Measurements from ENCODE around the gene TWSG1. TPM values are rescaled to one million over a fixed set of nuclear protein-coding genes. Genes with fewer than 3 reads are reported as not detected.
"Not testable (repeated sequence)": the region's sequence is repeated elsewhere in the genome, so short reads cannot be mapped to it uniquely, and the experiment has no call there.

TWSG1 gene
- polyA plus RNA-seq, 4 donors: 100.0 to 117 (median 113) TPM

DNA sequence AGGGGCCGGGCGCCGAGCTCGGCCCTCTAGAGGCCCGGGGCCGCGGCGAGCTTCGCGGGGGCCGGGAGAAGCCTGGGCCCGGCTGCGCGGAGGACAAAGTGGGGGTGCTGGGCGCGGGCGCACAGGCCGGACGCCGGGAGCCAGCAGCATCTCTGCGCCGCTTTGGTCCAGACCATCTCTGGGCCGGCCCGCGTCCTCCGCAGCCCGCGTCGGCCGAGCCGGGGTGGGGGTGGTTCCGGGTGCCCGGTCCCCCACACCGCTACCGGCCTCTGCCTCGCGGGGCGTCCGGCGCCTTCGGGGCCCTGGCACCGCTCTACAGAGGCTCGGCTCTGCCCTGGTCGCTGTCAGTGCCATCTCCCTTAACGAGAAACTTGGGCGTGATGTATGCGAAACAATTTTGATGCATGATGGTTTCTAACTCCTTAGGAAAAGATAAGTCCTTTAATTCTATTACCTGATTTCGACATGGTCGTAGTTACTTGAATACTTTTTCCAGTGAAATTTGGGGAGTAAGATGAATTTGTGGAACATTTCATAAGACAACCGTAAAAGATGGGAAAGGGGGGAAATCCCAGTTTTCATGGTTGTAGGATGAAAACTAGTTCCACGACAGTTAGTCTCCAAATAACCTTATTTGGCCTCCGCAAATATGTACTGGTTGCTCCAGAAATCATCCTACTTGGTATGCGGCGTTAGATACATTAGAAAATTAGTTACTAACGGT is 562 bp downstream of the TWSG1 start:
- peak in 2 of 4 donors; percentile 18 to 20 for DNase-seq (ENCODE audit: low read depth in 4 of 4, low spot score in 3 of 4)

DNA sequence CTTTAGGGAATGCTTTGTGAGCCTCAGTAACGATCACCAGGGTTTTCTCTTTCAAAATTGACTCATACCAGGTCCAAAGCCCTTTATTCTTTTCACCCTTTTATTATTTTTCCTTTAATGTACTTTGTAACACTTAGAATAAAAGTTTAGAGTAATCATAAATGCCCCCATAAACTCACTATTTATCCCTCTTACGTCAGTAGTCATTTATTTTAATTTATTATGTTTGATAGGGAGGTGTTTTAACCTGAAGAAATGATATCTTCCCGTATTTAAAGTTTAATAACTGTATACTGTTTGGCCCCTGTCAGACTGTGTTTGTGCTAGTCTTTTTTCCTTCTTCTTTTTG is 1.1 kb downstream of the TWSG1 start:
- DNase-seq (ENCODE audit: low read depth in 4 of 4, low spot score in 3 of 4): no peak

DNA sequence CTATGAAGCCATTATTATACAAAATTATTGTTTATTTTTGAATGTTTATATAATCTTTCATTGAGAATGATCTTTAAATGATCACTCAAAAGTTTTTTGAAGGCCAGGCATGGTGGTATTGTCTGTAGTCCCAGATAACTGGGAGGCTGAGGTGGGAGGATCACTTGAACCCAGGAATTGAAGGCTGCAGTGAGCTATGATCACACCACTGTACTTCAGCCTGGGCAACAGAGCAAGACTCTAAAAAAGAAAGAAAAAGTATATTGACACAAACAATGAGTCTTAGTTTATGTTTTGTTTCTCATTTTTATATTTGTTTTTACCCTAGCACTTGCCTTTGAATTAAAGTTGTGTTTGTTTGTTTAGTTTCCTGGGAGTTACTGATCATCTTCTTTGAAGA is 2.3 kb downstream of the TWSG1 start:
- no peak for DNase-seq (ENCODE audit: low read depth in 4 of 4, low spot score in 3 of 4)

DNA sequence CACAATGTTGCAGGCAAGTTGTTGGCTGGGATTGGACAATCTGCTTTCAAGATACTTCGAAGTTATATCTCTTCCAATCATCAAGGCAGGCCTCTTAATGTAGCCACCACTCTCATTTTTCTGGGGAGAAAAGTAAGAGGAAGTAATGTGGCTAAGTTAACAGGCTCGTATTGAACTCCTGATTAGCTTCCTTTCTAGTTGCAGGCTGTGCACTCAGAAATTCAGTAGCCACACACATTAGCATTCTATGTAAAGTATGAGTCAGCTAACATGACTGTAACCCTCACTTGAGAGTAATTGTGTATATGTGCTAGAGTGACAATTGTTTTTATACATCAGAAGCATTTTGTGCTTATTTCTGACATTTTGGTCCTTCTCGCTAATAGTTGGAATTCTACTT is 3.3 kb downstream of the TWSG1 start:
- no peak for DNase-seq (ENCODE audit: low read depth in 4 of 4, low spot score in 3 of 4)

DNA sequence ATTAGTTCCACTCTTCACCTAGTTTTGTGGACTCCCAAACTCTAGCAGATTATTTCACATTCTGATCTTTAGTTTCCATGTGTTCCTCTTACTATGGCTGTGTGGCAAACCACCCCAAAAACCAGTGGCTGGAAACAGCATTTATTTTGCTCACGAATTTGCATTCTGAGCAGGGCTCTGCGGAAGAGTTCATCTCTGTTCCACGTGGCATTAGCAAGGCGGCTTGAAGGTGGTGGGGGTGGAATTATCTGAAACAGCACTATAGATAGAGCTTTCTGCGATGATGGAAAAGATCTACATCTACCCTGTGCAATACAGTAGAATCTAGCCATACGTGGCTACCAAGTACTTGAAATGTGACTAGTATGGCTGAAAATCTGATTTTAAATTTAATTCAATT is 5.9 kb downstream of the TWSG1 start:
- DNase-seq (ENCODE audit: low read depth in 4 of 4, low spot score in 3 of 4): no peak

DNA sequence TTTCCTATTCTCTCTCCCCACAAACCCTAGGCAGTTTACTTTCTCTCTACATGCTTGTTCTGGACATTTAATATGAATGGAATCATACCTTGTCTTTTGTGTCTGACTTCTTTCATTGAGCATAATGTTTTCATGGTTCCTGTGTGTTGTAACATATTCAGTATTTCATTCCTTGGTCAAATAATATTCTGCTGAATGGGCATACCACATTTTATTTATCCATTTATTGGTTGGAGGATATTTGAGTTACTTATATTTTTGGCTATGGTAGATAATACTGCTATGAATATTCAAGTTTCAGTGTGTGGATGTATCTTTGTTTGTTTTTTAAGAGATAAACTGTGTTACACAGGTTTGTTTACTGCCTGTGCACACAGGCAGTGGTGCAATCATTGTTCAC is 9.0 kb downstream of the TWSG1 start:
- no peak for DNase-seq (ENCODE audit: low read depth in 4 of 4, low spot score in 3 of 4)

DNA sequence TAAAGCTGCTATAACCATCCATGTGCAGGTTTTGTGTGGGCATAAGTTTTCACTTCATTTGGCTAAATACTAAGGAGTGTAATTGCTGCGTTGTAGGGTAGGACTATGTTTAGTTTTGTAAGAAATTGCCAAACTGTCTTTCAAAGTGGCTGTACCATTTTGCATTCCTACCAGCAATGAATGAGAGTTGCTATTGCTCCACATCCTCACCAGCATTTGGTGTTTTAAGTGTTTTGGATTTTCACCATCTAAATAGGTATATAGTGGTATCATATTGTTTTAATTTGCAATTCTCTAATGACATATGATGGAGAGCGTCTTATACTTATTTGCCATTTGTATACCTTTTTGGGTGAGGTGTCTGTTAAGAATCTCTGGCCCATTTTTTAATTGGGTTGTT is 12.2 kb downstream of the TWSG1 start:
- DNase-seq (ENCODE audit: low read depth in 4 of 4, low spot score in 3 of 4): no peak

DNA sequence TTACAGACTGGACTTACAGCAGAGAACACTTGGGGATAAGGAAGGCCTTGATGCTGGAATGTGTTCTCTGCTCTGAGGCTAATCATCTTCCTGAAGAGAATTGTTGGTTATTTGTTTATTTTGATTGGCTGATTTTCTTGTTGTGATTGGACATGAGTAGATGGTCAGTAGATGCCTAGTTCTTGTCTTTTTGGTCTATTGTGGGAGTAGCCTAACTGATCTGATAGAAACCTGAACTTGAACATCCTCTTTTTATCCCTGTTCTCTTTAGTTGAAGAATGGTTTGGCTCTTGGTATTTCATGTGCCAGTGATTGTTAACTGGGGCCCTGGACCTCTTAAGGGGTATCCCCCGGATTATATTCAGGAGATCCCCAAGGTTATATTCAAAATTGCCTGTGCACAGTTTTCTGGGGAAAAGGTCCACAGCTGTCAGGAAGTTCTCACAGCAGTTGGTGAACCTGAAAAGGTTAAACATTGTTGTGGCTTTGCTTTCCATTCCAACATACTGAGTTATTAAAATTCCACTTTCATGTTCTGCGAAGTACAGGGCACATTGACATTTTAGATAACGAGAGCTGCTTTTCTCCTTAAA is 13.6 kb downstream of the TWSG1 start:
- no peak for DNase-seq (ENCODE audit: low read depth in 4 of 4, low spot score in 3 of 4)

DNA sequence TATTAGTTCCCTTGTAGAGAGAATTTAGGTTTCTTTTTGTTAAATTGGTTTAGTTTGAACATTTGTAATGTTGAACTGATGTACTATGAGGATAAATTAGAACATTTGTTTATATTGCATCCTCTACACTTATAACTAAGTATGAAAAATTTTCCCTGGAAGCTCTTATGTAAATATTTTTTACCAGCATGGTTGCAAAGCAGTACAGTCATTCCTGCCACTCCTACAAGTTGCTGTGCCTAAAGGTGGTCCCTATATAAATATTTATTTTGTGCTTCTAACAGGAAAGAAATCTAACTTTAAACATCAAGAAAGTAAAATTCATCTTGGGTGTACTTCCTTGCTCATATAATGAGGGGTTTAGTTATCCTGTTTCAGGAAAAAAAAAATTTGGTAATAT is 14.2 kb downstream of the TWSG1 start:
- DNase-seq (ENCODE audit: low read depth in 4 of 4, low spot score in 3 of 4): no peak

DNA sequence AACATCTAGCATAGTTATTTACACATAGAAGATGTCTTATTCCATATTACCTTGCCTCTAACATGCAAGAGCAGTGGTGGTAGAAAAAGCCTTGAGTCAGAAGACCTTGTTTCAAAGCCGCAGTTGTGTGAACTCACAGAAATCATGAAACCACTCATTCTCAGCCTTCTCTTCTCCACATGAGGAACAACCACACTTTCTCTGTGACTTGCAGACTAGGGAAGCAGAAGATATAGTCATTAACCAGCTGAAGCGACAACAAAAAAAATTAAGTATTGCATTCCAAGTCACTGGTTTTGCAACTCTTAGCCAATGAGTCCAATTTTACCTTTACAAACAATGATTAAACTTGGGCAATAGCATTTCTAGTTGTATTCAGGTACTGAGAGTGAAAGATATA is 19.0 kb downstream of the TWSG1 start:
- no peak for DNase-seq (ENCODE audit: low read depth in 4 of 4, low spot score in 3 of 4)

DNA sequence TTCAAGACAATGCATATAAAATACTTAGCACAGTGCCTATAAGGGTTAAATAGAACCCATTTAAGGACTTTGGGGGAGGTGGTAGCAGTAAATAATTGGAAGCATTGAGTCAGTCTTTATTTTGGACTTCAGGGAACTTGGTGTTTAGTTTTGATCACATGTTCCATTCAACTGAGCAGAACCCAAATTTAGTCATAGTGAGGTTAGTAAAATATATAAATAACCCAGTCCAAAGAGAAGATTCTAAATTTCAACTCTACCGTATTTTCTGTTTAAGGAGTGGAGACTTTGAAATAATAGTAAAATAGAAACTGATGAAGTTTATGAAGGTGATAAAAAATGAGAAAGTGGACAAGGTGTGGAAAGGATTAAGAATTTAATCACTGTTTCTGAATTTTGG is 19.7 kb downstream of the TWSG1 start:
- DNase-seq (ENCODE audit: low read depth in 4 of 4, low spot score in 3 of 4): no peak

DNA sequence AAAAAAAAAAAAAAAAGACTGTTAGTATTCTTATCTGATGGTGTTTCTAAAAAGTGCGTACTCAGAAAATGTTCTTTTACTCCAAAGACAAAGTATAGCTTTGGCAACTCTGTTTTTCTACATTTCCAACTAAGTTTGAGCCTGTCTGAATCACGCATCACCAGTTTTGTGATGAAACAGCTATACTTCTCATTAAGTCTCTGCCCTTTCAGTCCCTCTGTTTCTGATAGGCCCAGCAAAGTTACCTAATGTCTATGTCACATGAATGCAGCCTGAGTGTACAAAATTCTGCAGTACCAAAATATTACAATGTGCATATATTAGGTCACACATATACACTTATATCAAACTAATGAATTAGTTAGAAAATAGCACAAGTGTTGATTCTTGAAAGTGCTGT is 22.4 kb downstream of the TWSG1 start:
- DNase-seq (ENCODE audit: low read depth in 4 of 4, low spot score in 3 of 4): no peak

DNA sequence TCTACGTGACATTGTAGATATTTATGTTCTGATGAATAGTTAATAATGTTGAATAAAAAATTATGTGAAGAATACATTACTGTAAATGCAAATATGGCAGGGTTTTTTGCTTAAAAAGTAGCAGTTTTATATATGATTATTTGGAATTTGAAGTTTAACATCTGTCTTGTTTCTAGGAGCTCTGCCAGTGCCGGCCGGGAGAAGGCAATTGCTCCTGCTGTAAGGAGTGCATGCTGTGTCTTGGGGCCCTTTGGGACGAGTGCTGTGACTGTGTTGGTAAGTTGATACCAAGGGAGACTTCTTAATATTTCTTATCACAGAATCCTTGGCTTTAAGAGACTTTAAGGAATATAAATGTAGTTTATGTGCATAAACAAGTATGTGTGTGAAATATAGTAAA is 25.2 kb downstream of the TWSG1 start:
- no peak for DNase-seq (ENCODE audit: low read depth in 4 of 4, low spot score in 3 of 4)

DNA sequence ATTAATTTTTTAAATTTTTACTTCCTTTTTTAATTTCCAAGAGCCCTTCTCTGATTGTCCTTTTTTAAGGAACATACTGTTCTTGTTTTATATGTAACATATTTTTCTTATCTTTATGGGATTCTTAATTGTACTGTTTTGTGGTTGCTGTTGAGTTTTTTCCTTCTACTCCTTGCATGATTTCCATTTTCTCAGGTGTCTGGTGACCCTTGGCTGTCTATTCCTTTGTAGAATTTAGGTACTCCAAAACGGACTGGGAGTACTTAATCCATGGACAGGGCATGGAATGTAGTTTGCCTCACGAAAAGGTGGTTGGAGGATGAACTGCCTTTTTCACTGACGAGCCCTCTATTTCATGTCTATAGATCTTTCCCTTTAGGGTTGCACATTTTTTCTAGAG is 26.6 kb downstream of the TWSG1 start:
- DNase-seq (ENCODE audit: low read depth in 4 of 4, low spot score in 3 of 4): no peak

DNA sequence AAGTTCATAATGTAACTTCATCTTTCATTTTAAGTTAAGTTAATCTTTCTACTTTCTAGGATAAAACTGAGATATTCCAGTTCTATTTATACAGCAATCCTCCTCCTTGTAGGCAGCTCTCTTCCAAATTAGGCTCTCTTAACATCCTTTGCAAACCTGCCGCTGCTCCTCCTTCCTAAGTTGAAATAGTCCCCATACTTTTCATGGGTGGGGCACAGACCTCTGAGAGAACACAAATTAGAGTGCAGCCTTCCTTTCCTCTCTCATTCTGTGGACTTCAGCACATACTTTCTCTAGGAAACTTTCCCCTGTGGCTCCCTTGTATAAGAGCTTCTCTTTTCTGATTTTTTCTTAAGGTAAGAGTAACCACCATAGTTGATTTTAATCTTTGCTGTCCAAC is 28.3 kb downstream of the TWSG1 start:
- DNase-seq (ENCODE audit: low read depth in 4 of 4, low spot score in 3 of 4): no peak

DNA sequence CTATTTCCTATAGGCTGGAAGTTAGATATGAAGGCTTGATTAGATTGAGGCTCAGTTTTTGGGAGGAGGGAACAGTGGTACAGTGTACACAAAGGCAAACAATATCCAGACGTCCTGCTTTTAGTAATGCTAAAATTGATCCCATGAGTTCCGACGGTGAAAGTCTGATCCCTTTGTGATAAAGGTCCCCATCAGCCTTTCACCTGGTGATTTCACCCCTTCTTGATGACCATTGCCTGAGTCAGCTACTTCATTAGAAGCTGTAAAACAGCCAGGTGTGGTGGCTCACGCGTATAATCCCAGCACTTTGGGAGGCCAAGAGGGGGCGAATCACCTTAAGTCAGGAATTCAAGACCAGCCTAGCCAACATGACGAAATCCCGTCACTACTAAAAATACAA is 29.7 kb downstream of the TWSG1 start:
- DNase-seq (ENCODE audit: low read depth in 4 of 4, low spot score in 3 of 4): no peak

DNA sequence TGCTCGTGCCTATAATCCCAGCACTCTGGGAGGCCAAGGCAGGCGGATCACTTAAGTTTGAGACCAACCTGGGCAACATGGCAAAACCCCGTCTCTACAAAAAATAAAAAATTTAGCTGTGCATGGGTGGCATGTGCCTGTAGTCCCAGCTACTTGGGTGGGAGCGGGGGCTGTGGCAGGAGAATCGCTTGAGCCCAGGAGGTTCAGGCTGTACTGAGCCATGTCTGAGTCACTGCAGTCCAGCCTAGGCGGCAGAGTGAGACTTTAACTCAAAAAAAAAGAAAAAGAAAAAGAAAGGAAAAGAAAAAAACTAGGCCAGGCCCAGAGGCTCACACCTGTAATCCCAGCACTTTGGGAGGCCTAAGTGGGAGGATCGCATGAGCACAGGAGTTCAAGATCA is 30.8 kb downstream of the TWSG1 start:
- no peak for DNase-seq (ENCODE audit: low read depth in 4 of 4, low spot score in 3 of 4)

DNA sequence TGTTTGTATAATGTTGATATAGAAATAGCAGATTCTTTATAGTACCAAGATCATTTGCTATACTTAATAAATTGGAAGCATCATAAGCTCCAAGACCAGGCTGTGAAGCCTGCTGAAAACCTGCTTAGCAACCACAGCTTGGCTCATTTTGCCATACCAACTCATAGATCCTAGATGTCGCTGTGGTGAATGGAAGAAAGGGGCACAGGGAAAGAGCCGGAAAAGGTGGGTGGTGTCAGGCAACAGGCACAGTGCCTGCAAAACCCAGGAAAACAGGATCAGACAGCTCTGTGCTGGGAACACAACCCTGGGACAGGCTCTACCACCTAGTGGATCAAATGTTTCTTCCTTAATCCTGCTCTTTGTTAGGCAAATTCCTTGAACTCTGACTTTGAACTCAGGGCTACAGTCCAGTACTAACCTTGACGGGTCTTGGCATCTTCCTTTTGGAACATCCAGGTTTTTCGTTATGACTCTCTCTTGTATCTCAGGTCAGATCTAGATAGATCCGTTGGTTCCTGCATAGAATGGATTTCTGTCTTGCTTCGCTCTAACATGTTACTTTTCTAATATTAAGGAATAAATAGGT is 31.6 kb downstream of the TWSG1 start:
- DNase-seq (ENCODE audit: low read depth in 4 of 4, low spot score in 3 of 4): peak in 2 of 4 donors; percentile 33 to 53

DNA sequence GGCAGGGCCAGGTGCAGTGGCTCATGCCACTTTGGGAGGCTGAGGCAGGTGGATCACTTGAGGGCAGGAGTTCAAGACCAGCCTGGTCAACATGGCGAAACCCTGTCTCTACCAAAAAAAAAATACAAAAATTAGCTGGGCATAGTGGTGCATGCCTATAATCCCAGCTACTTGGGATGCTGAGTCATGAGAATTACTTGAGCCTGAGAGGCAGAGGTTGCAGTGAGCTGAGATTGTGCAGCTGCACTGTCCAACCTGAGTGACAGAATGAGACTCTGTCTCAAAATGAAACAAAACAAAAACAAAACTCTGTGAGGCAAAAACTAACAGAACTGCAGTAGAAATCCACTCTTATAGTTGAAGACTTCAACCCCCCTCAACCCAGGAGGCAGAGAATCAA is 38.7 kb downstream of the TWSG1 start:
- DNase-seq (ENCODE audit: low read depth in 4 of 4, low spot score in 3 of 4): not testable (repeated sequence)

DNA sequence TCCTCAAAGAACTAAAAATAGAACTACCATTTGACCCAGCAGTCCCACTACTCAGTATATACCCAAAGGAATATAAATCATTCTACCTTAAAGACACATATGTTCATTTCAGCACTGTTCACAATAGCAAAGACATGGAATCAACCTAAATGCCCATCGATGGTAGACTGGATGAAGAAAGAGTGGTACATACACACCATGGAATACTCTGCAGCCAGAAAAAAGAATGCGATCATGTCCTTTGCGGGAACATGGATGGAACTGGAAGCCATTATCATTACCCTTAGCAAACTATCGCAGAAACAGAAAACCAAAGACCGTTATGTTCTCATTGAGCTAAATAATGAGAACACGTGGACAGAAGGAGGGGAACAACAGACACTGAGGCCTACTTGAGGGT is 44.5 kb downstream of the TWSG1 start:
- DNase-seq (ENCODE audit: low read depth in 4 of 4, low spot score in 3 of 4): no peak

DNA sequence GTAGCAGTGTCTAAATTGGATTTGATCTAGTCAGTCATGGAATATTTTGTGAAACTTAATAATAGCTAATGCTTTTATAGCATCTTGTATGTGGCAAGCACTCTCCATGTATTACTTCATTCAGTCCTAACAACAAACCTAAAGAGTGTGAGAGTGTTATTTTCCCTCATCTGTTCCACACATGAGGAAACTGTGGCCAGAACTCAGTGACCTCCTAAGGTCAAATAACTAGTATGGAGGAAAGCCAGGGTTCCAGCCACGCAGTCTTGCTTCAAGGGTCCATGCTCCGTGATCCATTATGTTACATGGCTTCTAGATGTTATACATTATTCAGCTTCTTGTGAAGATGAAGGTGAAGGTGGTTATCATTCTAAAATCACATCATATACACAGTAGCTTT is 45.5 kb downstream of the TWSG1 start:
- no peak for DNase-seq (ENCODE audit: low read depth in 4 of 4, low spot score in 3 of 4)

DNA sequence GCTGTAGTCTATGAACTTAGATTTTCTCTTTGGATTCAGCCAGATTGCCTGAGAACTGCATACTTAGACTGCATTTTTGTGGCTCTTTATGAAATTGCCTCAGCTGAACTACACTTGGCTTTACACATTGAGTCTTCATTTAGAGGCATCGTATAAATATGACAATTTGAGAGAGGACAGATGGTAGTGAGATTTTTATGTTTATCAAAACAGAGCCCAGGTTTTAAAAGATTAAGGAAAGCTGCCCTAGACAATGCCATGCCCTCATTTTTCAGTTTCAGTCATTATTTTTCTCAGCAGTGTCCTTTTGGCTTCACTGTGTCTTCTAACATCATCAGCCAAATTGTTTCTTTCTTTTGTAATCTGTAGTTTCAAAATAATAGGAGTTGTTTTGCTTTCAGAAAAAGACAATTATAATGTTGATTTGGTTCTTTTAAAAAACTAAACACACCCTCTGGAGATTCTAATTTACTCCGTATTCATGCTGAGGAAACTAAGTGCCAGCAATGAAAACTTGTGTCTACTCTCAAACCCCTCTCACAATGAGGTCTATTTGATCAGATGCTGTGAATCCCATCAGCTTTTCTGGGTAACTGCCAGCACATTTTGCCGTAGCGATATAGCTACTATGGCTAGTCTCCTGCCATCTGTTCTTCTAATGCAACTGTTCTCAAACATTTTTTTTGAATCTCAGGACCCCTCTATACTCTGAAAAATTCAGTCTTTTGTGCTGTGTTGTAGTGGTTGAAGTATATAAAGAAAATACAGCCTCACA is 46.2 kb downstream of the TWSG1 start:
- peak in 1 of 4 donors; percentile 28 for DNase-seq (ENCODE audit: low read depth in 4 of 4, low spot score in 3 of 4)
